HG03039 (cell line): Measurements from ENCODE around the gene LSP1.
"Not testable (repeated sequence)": the region's sequence is repeated elsewhere in the genome, so short reads cannot be mapped to it uniquely, and the experiment has no call there.

ENCODE experiments used
- ATAC-seq: cut with Tn5 transposase; IDR thresholded peaks from one replicate; pipeline ENCODE4 v1.9.1; 2021; ENCODE audit warnings: mild to moderate bottlenecking, moderate library complexity; ENCODE audit not compliant: unreplicated experiment

Gene LSP1

GRCh38 chr11:1937616-1938342 is 84.9 kb downstream of the LSP1 start:
- ATAC-seq = no peak

GRCh38 chr11:1938343-1939005 is 85.6 kb downstream of the LSP1 start:
- no peak for ATAC-seq

- ATAC-seq = no peak
These were observed 86.2 kb downstream of the LSP1 start for GRCh38 chr11:1939006-1939625.

- ATAC-seq = not testable (repeated sequence)
These were observed 86.9 kb downstream of the LSP1 start for GRCh38 chr11:1939788-1940187.
